ENCODE measurements around the gene FGF13.

Gene FGF13

GRCh38 chrX:138651494-138651893 is 60.0 kb downstream of the FGF13 start:
- DNase-seq = no peak

DNA sequence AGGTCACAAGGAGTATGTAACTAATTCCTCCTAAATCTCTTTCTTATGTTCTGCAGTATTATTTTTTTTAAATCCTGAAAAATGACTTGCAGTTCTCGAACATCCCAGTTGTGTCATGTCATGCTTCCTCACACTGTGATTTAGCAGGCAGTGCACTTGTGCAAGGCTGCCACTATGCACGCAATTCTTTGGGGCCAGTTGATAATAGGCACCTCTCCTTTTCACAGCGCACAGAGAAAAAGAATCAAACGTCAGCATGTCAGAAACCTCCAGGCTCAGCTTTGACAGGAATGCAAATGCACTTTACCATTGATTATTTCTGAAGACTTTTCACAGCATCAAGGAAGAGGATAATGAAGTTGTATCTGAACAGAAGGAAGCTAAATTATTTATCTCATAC is 62.9 kb downstream of the FGF13 start:
- DNase-seq = no peak

DNA sequence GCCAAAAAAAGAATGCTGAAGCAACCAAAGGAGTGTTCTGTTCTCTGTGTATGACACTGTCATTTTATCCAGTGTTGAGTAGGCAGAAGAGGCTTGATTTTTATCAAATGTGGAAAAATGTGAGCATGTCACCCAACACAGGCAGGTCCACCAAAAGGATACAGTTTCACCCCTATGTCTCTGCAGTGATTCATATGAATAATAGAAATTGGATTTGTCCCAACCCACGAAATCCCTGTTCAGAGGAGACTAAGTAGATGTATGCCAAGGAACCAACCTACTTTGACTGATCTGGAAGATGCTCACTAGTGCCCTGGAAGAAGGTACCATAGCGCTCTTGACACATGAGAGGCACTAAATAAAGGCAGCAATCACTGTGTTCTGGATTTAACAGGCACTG is 72.5 kb downstream of the FGF13 start:
- no peak for DNase-seq
